Measurements from ENCODE around the gene PRKAA1.
A peak's percentile ranks its signal among the peaks of the same experiment; 100 is the strongest.
"Not testable (repeated sequence)": the region's sequence is repeated elsewhere in the genome, so short reads cannot be mapped to it uniquely, and the experiment has no call there.

PRKAA1 gene

GRCh38 chr5:40720069-40720468 lies 78.1 kb downstream of the PRKAA1 start:
- no peak overlapping the region for H3K4me3 ChIP-seq (ENCODE audit: low read length)
- no peak for TF ChIP-seq CTCF (IDR thresholded peaks at IDR 0.05; ENCODE audit: insufficient read depth, low read depth, low read length, missing control alignments)
- no peak for DNase-seq (ENCODE audit: low read depth)

DNA sequence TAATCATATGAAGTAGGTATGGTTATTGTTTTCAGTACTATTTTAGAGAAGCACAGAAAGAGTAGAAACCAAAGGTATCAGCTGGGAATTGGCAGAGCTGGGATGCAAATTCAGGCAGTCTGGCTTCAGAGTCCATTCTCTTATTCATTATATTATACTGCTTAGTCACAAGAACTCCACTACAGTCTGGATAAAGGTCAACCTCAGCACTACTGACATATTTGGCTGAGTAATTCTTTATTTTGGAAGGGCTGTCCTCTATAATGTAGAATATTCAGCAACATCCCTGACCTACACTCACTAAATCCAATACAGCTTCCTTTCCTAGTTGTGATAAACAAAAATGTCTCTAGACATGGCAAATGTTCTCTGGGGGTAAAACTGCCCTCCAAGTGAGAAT lies 80.9 kb downstream of the PRKAA1 start:
- no peak for TF ChIP-seq CTCF (IDR thresholded peaks at IDR 0.05; ENCODE audit: insufficient read depth, low read depth, low read length, missing control alignments)
- DNase-seq (ENCODE audit: low read depth): no peak
- H3K4me3 ChIP-seq (ENCODE audit: low read length): no peak overlapping the region

GRCh38 chr5:40716590-40716989 lies 81.6 kb downstream of the PRKAA1 start:
- TF ChIP-seq CTCF (IDR thresholded peaks at IDR 0.05; ENCODE audit: insufficient read depth, low read depth, low read length, missing control alignments): no peak
- H3K4me3 ChIP-seq (ENCODE audit: low read length): no peak overlapping the region
- no peak for DNase-seq (ENCODE audit: low read depth)

DNA sequence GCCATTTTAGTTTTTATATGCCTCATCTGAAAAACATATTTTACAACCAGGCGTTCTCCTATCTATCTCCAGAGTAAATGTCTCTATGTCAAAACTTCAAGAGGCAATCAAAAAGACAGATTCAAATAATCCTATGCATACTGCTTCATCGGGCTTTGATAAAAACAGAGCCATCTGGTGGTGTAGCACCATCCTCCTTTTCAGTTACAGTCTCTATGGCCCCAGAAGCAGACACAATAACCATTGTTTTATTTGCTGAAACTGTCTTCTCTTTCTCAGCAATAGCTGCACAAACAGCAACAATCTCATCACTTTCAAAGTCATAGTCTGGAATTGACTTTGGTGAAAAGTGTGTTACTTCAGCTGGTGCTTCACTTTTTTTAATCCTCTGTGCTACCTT lies 82.2 kb downstream of the PRKAA1 start:
- peak; percentile 38 for DNase-seq (ENCODE audit: low read depth)
- no peak overlapping the region for H3K4me3 ChIP-seq (ENCODE audit: low read length)
- TF ChIP-seq CTCF (IDR thresholded peaks at IDR 0.05; ENCODE audit: insufficient read depth, low read depth, low read length, missing control alignments): peak; percentile 41

- no peak for DNase-seq (ENCODE audit: low read depth)
- TF ChIP-seq CTCF (IDR thresholded peaks at IDR 0.05; ENCODE audit: insufficient read depth, low read depth, low read length, missing control alignments): no peak
- H3K4me3 ChIP-seq (ENCODE audit: low read length): no peak overlapping the region
Observed at GRCh38 chr5:40714001-40714400, 84.2 kb downstream of the PRKAA1 start.

DNA sequence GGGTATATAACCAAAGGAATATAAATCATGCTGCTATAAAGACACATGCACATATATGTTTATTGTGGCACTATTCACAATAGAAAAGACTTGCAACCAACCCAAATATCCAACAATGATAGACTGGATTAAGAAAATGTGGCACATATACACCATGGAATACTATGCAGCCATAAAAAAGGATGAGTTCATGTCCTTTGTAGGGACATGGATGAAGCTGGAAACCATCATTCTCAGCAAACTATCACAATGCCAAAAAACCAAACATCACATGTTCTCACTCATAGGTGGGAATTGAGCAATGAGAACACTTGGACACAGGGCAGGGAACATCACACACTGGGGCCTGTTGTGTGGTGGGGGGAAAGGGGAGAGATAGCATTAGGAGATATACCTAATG lies 87.6 kb downstream of the PRKAA1 start:
- not testable (repeated sequence) for H3K4me3 ChIP-seq (ENCODE audit: low read length); DNase-seq (ENCODE audit: low read depth)
